Testis (tissue), 3 donors: ENCODE data around the gene TRAPPC3. TPM values are rescaled to one million over a fixed set of nuclear protein-coding genes. Genes with fewer than 3 reads are reported as not detected.
A peak's percentile ranks its signal among the peaks of the same experiment; 100 is the strongest.

Experiments used
- DNase-seq: peaks from one replicate; pipeline ENCODE4 v3.0.0-alpha.2; 2019
- H3K27ac ChIP-seq, 2 donors: fragments of 200-600 bp; sonication (generic); one replicate each; pipeline ENCODE4 v1.5.1; 2019
- H3K27me3 ChIP-seq: fragments of 200-600 bp; sonication (generic); one replicate; pipeline ENCODE4 v1.5.1; 2019
- H3K36me3 ChIP-seq: fragments of 200-600 bp; sonication (generic); one replicate; pipeline ENCODE4 v1.5.1; 2017; ENCODE audit warnings: low read depth; ENCODE audit errors: missing control alignments
- H3K4me1 ChIP-seq: fragments of 200-600 bp; sonication (generic); one replicate; pipeline ENCODE4 v1.5.1; 2019
- H3K4me3 ChIP-seq, 2 donors: fragments of 200-600 bp; sonication (generic); one replicate each; pipeline ENCODE4 v1.5.1; 2017 to 2019
- H3K9me3 ChIP-seq: fragments of 200-600 bp; sonication (generic); one replicate; pipeline ENCODE4 v1.5.1; 2017
- CTCF ChIP-seq, 3 experiments: fragments of 450-650 bp in 2 of 3; fragments of 200-600 bp in 1 of 3; sonication (generic) in 1 of 3; IDR thresholded peaks; one replicate each; pipeline ENCODE4 v1.5.1; 2016 to 2019; ENCODE audit warnings: antibody characterized with exemption in 3 of 3, mild to moderate bottlenecking in 2 of 3, moderate library complexity in 1 of 3
- POLR2A ChIP-seq: fragments of 450-650 bp; IDR thresholded peaks from one replicate; pipeline ENCODE4 v1.6.1; 2017; ENCODE audit warnings: antibody characterized with exemption, mild to moderate bottlenecking, moderate library complexity
- WGBS, 2 donors: methylation state at CpG; one replicate each; pipeline ENCODE4 v1.1.5; 2018; 5-methylcytosine and 5-hydroxymethylcytosine counted together
- intact Hi-C: fragments of 100-400 bp; cut with DNase I; formaldehyde crosslinking; loops from one replicate; pipeline ENCODE4 v1.15.1; 2023; ENCODE audit warnings: low total_unique reads
- polyA plus RNA-seq: library from polyadenylated mRNA; stranded (reverse); fragments of 350-450 nt; fragmentation: Illumina TruSeq; extraction: RNeasy Lipid Tissue Mini Kit (QIAGEN cat#74804); gene quantifications from one replicate; pipeline ENCODE4 v1.2.3, GENCODE V29; 2014; ENCODE audit warnings: low read depth, low replicate concordance; ENCODE audit not compliant: insufficient read depth
- total RNA-seq, 2 donors: library from RNA; depleted of rRNA; stranded (reverse); fragments of >200 nt; gene quantifications; one replicate each; pipeline ENCODE4 v1.2.3, GENCODE V29; 2016

The TRAPPC3 gene
- total and polyA plus RNA-seq, 3 donors from 2014 or later = 109 to 146 (median 111) TPM

DNA sequence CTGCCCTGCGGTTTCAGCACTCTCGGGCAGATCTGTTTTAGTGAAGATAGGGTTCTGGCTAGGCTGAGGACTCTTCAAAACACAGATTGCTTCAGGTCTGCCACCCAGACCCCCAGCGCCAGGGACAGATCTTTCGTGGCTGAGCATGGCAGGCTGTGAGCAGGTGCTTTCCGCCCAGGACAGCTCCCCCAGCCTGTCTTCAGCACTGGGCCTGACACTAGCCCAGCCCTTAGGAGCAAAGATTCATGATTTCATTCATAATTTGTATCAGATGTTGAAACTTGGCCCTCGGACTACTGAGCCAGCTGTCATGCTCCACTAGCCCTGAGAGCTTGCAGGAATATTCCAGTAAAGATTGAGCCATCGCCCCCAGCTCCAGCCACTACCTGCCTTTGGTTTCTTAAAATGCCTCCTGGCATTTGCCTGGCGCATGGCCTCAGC, 54.6 kb downstream of the TRAPPC3 start:
- no peak for TF ChIP-seq CTCF (IDR thresholded peaks at IDR 0.05)
- TF ChIP-seq POLR2A = no peak
- H3K4me3 ChIP-seq = no peak overlapping the region
- intact Hi-C loops = no loop called here
- peak overlapping the region in 1 of 2 donors; percentile 59 for H3K27ac ChIP-seq
- WGBS, 2 donors = 66 to 71% methylated on average over 1 to 8 of the region's 8 CpGs
- H3K27me3 ChIP-seq = no peaks in the 10 kb centered on the region
- no peaks in the 10 kb centered on the region for H3K36me3 ChIP-seq
- no peaks in the 10 kb centered on the region for H3K9me3 ChIP-seq
- no peak for DNase-seq
- peaks cover 36% of the 10 kb centered on the region for H3K4me1 ChIP-seq

DNA sequence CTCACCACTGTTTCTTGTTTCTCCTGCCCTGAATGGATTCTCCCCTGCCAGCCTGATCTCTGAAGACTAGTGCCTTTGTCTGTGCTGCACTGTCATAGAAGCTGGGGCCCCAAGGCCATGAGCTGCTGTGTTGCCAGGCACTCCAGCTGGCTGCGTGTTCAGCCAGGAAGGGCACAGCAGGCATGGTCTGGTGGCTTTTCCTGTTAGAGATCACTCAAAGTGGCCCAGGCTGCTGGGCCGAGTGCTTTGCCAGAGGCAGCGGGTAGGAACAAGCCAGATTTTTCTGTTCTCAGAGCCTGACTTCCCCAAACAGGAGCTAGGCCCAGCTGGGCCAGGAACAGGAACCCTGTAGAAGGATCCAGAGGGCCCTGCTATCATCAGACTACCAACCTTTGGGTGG, 55.4 kb downstream of the TRAPPC3 start:
- no peaks in the 10 kb centered on the region for H3K27me3 ChIP-seq
- H3K36me3 ChIP-seq = no peaks in the 10 kb centered on the region
- H3K4me1 ChIP-seq = peaks cover 37% of the 10 kb centered on the region
- no peaks in the 10 kb centered on the region for H3K9me3 ChIP-seq
- WGBS, 2 donors = 56% methylated on average over 3 of the region's 3 CpGs; no CpG with 5 or more reads in 1 of the 2 donors
- peak; percentile 86 for DNase-seq
- H3K4me3 ChIP-seq = no peak overlapping the region
- intact Hi-C loops = no loop called here
- no peak for TF ChIP-seq CTCF (IDR thresholded peaks at IDR 0.05)
- TF ChIP-seq POLR2A = no peak
- H3K27ac ChIP-seq = peak overlapping the region in 1 of 2 donors; percentile 59

DNA sequence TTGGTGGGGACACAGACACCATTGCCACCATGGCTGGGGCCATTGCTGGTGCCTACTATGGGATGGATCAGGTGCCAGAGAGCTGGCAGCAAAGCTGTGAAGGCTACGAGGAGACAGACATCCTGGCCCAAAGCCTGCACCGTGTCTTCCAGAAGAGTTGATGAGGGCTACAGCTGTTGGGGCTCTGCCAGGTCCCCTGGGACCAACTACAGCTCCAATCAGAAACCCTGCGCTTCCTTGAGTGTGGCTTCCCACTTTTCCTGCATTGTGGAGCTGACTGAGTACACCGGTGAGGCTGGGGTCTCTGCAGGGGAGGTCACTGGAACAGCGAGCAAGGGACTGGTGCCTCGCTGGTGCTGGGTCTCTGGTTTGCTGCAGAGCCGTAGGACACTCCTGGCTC, 56.1 kb downstream of the TRAPPC3 start:
- 73 to 80% methylated on average over 5 to 7 of the region's 7 CpGs for WGBS, 2 donors
- DNase-seq = no peak
- Histone ChIP-seq H3K4me3 (no peak overlapping the region), H3K9me3 (no peaks in the 10 kb centered on the region), H3K27ac (peak overlapping the region in 1 of 2 donors; percentile 59), H3K36me3 (no peaks in the 10 kb centered on the region), H3K27me3 (no peaks in the 10 kb centered on the region), H3K4me1 (peaks cover 39% of the 10 kb centered on the region)
- TF ChIP-seq CTCF (IDR thresholded peaks at IDR 0.05) (no peak), POLR2A (no peak)
- intact Hi-C loops = no loop called here

DNA sequence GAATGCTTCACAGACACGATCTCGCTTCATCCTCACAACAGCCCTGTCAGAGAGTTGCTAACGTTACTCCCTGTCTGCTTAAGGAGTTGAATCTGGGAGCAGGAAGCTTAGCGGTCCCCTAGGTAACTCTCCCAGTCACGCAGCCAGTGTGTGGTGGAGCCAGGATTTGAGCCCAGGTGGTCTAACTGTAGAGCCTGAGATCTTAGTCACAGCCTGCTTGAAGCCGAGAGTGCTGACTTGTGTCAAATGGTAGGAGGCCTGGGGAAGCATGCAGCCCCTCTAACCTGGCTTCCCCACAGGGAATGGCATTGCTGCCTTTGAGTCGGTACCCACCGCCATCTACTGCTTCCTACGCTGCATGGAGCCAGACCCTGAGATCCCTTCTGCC, 56.5 kb downstream of the TRAPPC3 start:
- TF ChIP-seq POLR2A (no peak), CTCF (IDR thresholded peaks at IDR 0.05) (no peak)
- H3K4me3 ChIP-seq = no peak overlapping the region
- no peak for DNase-seq
- H3K4me1 ChIP-seq = peaks cover 38% of the 10 kb centered on the region
- WGBS, 2 donors = 85 to 90% methylated on average over 6 to 9 of the region's 9 CpGs
- intact Hi-C loops = no loop called here
- H3K9me3 ChIP-seq = no peaks in the 10 kb centered on the region
- no peaks in the 10 kb centered on the region for H3K36me3 ChIP-seq
- H3K27ac ChIP-seq = no peak overlapping the region
- no peaks in the 10 kb centered on the region for H3K27me3 ChIP-seq

- WGBS, 2 donors = 87% methylated on average over 14 to 17 of the region's 17 CpGs
- intact Hi-C loops = no loop called here
- no peak overlapping the region for H3K27ac ChIP-seq
- H3K36me3 ChIP-seq = no peaks in the 10 kb centered on the region
- no peaks in the 10 kb centered on the region for H3K9me3 ChIP-seq
- H3K27me3 ChIP-seq = no peaks in the 10 kb centered on the region
- TF ChIP-seq CTCF (IDR thresholded peaks at IDR 0.05) (no peak), POLR2A (no peak)
- DNase-seq = no peak
- peaks cover 33% of the 10 kb centered on the region for H3K4me1 ChIP-seq
- no peak overlapping the region for H3K4me3 ChIP-seq
These were observed 57.0 kb downstream of the TRAPPC3 start for GRCh38 chr1:36092166-36092797.
